A673 (cell line): ENCODE data around the gene CCR5AS.

Source experiments
- BruUV-seq: library from RNA; stranded (reverse); fragments of 400-500 nt; replicated peaks from 2 replicates; lab custom pipeline; 2021; lab: Mats Ljungman, UMichigan
- CTCF ChIA-PET: fragments of 300-600 bp; sonication (Branson Sonifier 250); formaldehyde crosslinking; loops from one replicate; lab custom pipeline; 2022; ENCODE audit warnings: antibody characterized with exemption; lab: Charles Lee
- POLR2A ChIA-PET: fragments of 300-600 bp; sonication (Branson Sonifier 250); formaldehyde crosslinking; loops from one replicate; lab custom pipeline; 2022; ENCODE audit warnings: antibody characterized with exemption; ENCODE audit not compliant: low non-redundant PET; lab: Charles Lee
- DNase-seq: peaks from one replicate; pipeline ENCODE4 v3.0.0-alpha.2; 2015; ENCODE audit warnings: low spot score
- H3K27ac ChIP-seq: fragments of 200-600 bp; sonication (generic); 2 replicates; pipeline ENCODE4 v1.5.1; 2016; ENCODE audit warnings: mixed run types, low read depth, mild to moderate bottlenecking, mixed read lengths, antibody characterized with exemption, low read length; ENCODE audit not compliant: poor library complexity, severe bottlenecking
- H3K27me3 ChIP-seq: fragments of 200-600 bp; sonication (generic); replicated peaks from 2 replicates; pipeline ENCODE4 v1.6.1; 2017; ENCODE audit warnings: mixed run types, low read depth, mild to moderate bottlenecking, mixed read lengths, antibody characterized with exemption, low read length; ENCODE audit not compliant: insufficient read depth, poor library complexity
- H3K36me3 ChIP-seq: fragments of 200-600 bp; sonication (generic); 2 replicates; pipeline ENCODE4 v1.6.1; 2016; ENCODE audit warnings: mixed run types, mild to moderate bottlenecking, mixed read lengths, antibody characterized with exemption, low read length; ENCODE audit not compliant: insufficient read depth, poor library complexity, severe bottlenecking
- H3K4me1 ChIP-seq: fragments of 200-600 bp; sonication (generic); 2 replicates; pipeline ENCODE4 v1.6.1; 2017; ENCODE audit warnings: mixed run types, mild to moderate bottlenecking, mixed read lengths, antibody characterized with exemption, low read length; ENCODE audit not compliant: insufficient read depth, poor library complexity, severe bottlenecking
- H3K4me3 ChIP-seq: fragments of 200-600 bp; sonication (generic); 2 replicates; pipeline ENCODE4 v1.5.1; 2016; ENCODE audit warnings: low read depth, mixed run types, mild to moderate bottlenecking, mixed read lengths, low read length; ENCODE audit not compliant: poor library complexity, severe bottlenecking
- H3K9me3 ChIP-seq: fragments of 200-600 bp; sonication (generic); 2 replicates; pipeline ENCODE4 v1.6.1; 2016; ENCODE audit warnings: mixed run types, low read depth, mild to moderate bottlenecking, mixed read lengths, antibody characterized with exemption, low read length; ENCODE audit not compliant: poor library complexity, severe bottlenecking
- CTCF ChIP-seq: fragments of 300-800, 200-600 bp; sonication (generic); conservative IDR thresholded peaks from 2 replicates; pipeline ENCODE4 v1.5.1; 2017; ENCODE audit warnings: low read depth, mild to moderate bottlenecking, antibody characterized with exemption, low read length, moderate library complexity, mixed read lengths
- EZH2 ChIP-seq: fragments of 200-600 bp; sonication (generic); IDR thresholded peaks from 2 replicates; pipeline ENCODE4 v1.6.1; 2017; ENCODE audit warnings: borderline replicate concordance, low read depth, mild to moderate bottlenecking, mixed read lengths, antibody characterized with exemption, low read length; ENCODE audit not compliant: poor library complexity, severe bottlenecking
- intact Hi-C: fragments of 100-400 bp; cut with micrococcal nuclease; formaldehyde crosslinking; loops from one replicate; pipeline ENCODE4 v1.10.0; 2022; ENCODE audit not compliant: unreplicated experiment

Gene CCR5AS

GRCh38 chr3:46406788-46407611 is at the start of gene CCR5AS, which contains the start of gene CCRL2:
CCR5AS (minus strand) TSS chr3:46407066.
CCRL2 (plus strand) TSS chr3:46407259; CDS start chr3:46408080, 821 bp downstream.
- no peaks in the 10 kb centered on the region for H3K4me1 ChIP-seq
- H3K9me3 ChIP-seq: no peaks in the 10 kb centered on the region
- TF ChIP-seq CTCF (no peak), EZH2 (no peak)
- no peaks in the 10 kb centered on the region for H3K27me3 ChIP-seq
- ChIA-PET CTCF (no interaction called here), POLR2A (no interaction called here)
- intact Hi-C loops: no loop called here
- H3K36me3 ChIP-seq: no peaks in the 10 kb centered on the region
- no peak within 1 kb of the TSS for H3K4me3 ChIP-seq
- DNase-seq: no peak
- no TSS peak for BruUV-seq
- no peak within 1 kb of the TSS for H3K27ac ChIP-seq

GRCh38 chr3:46456118-46456517 is 49.3 kb upstream of the CCR5AS start:
- Histone ChIP-seq H3K27ac (no peak overlapping the region), H3K27me3 (no peaks in the 10 kb centered on the region), H3K4me1 (no peaks in the 10 kb centered on the region), H3K4me3 (no peak overlapping the region), H3K36me3 (no peaks in the 10 kb centered on the region), H3K9me3 (no peaks in the 10 kb centered on the region)
- no TSS peak for BruUV-seq
- intact Hi-C loops: no loop called here
- CTCF ChIA-PET: no interaction called here
- DNase-seq: no peak
- POLR2A ChIA-PET: no interaction called here
- no peak for TF ChIP-seq EZH2
- TF ChIP-seq CTCF: no peak

- ChIA-PET CTCF (no interaction called here), POLR2A (no interaction called here)
- H3K27me3 ChIP-seq: no peaks in the 10 kb centered on the region
- intact Hi-C loops: no loop called here
- no TSS peak for BruUV-seq
- TF ChIP-seq CTCF (no peak), EZH2 (no peak)
- no peaks in the 10 kb centered on the region for H3K4me1 ChIP-seq
- H3K9me3 ChIP-seq: no peaks in the 10 kb centered on the region
- no peak overlapping the region for H3K4me3 ChIP-seq
- H3K36me3 ChIP-seq: no peaks in the 10 kb centered on the region
- no peak for DNase-seq
- no peak overlapping the region for H3K27ac ChIP-seq
Observed at GRCh38 chr3:46455231-46456115, 48.6 kb upstream of the CCR5AS start.
